ENCODE results near the gene MPG. TPM values are rescaled to one million over a fixed set of nuclear protein-coding genes. Genes with fewer than 3 reads are reported as not detected.

The MPG gene
- total RNA-seq, result 91.7 and 140 TPM in 2 replicates

DNA sequence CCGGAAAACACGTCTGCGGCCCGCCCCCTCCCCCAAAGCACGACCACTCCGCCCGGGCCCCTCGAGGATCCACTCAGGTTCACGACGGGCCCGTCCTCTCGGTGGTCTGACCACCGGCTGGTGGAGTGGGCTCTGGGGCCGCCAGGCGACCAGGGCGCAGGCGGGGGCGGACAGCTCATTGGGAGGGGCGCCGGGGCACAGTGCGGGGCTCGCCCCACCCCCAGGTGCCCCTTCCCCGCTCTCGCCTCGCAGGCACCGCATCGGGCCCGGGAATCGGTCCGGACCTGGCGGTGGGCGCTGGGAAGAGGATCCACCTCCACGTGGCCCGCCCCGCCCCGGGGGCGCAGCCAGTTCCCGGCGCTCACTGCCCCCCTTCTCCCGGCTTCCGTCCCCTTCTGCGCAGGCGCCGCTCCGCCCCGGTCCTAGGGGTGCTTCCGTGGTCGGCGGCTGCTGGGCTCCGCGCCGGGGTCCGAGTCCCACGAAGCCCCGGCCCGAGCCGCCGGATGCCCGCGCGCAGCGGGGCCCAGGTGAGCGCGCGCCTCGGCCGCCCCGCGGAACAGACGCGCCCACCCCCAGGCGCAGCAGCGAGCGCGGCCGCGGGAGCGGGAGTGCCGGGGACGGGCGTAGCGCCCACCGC lies at the start of gene MPG:
Gene MPG, plus strand, starts transcription at position 419 of the 637 bp plus-strand sequence. Its CDS starts 85 bp downstream, at position 504.

DNA sequence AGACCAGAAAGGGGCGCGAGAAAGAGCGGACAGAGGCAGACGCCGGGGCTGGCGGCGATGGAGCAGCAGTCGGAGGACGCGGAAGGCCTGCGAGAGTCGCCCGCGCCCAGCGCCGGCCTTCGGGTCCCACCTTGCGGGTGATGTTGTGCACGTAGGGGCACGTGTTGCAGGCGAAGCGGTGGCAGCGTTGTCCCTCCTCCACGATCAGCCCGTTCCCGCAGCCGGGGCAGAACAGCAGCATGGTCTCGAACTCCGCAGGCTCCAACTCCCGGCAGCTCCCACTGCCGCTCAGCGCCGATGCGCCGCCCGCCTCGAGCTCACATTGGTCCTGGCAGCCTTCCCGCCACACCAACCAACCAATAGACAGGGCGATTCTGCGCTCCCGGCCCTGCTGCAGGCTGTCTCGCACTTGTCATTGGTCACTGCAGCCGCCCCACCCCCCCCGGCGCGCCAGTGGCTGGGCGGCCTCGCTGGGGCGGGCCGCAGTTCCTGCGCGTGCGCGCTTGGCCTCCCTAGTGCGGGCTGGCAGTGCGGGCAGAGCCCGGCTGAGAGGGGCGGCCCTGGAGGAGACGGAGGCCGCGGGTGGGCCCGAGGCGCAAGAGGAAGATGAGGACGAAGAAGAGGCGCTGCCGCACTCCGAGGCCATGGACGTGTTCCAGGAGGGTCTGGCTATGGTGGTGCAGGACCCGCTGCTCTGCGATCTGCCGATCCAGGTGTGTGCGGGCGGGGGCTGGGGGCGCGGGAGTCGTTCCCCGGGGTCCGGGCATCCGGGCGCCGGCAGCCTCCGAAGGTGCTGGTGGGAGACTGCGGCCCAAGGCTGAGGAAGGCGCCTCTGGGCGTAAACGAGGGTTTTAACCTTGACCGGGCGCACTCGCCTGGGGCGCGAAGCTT lies 24.4 kb upstream of the MPG start, which contains the start of the genes POLR3K and SNRNP25:
Gene POLR3K, minus strand, starts transcription at position 263 of the 891 bp plus-strand sequence. Its CDS starts 22 bp downstream, at position 241.
Gene SNRNP25, plus strand, starts transcription at position 483 of the 891 bp plus-strand sequence. Its CDS starts 189 bp downstream, at position 672.

DNA sequence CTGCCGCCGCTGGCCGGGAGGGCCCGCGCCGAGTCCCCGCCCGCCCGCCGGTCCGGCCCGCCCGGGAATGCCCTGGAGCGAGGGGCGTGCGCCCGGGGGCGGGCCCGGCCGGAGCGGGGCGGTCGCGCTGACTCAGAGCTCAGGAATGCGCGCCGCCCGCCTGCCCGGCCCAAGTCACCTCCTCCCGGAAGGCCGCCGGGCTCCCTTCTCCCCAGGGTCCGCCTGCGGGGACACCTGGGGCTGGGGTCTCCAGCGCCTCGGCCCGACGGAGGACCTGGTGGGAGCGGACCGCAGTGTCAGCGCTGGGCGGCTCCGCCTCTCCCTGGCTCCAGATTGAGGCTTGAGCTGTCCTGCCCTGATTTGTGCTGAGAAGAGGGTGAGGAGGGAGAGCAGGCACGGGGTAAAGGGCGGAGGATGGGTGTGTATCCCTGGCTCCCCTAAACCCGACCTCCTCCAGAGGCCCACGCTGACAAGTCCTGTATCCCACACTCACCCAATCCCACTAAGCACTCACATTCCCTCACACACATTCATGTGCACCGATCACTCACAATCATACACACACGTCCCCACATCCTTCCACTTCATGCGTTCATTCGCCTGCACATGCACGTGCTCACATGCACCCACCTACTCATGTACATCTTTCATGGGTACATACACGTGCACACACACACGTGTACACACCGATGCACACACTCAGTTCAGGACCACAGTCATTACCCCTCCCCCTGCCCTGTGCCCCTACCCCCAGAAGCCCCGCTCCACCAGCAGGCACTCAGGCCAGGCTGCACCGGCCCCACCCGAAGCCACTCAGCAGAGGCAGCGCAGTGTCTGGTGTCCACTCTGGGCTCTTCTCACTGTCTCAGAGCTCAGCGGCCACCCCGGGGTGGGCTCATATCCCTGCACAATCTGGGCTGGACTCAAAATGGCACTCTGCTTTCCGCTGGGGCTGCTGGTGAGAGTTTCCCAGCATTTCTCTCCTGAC lies 5.2 kb upstream of the MPG start, which contains the start of gene RHBDF1:
Gene RHBDF1, minus strand, starts transcription at position 71 of the 988 bp plus-strand sequence. CDS start 7,616 bp downstream, outside the sequence.

Other genes starting within 250 kb of the MPG start
- gene POLR3K, start 24.6 kb upstream of the MPG start, total RNA-seq, result 9.4 and 11.3 TPM in 2 replicates
- gene SNRNP25, start 24.4 kb upstream of the MPG start, total RNA-seq, result 38.7 and 44.4 TPM in 2 replicates
- 26.2 and 31.6 TPM in 2 replicates for gene RHBDF1, start 5.6 kb upstream of the MPG start, total RNA-seq
- 13.9 and 20.5 TPM in 2 replicates for gene NPRL3, start 60.4 kb downstream of the MPG start, total RNA-seq
- not detected in 2 replicates for gene HBZ, start 74.4 kb downstream of the MPG start, total RNA-seq
- not detected in 2 replicates for gene HBM, start 87.8 kb downstream of the MPG start, total RNA-seq
- not detected in 2 replicates for gene HBA2, start 94.7 kb downstream of the MPG start, total RNA-seq
- gene HBA1, start 98.5 kb downstream of the MPG start, total RNA-seq, result 0.99 TPM in 1 of 2 replicates, not detected in the other
- 3.7 and 7.9 TPM in 2 replicates for gene HBQ1, start 102.2 kb downstream of the MPG start, total RNA-seq
- gene LUC7L, start 151.2 kb downstream of the MPG start, total RNA-seq, result 37.3 and 38.4 TPM in 2 replicates
- 62.7 and 69.4 TPM in 2 replicates for gene FAM234A, start 156.6 kb downstream of the MPG start, total RNA-seq
- gene RGS11, start 197.7 kb downstream of the MPG start, total RNA-seq, result 0.56 and 0.70 TPM in 2 replicates
- 0.60 and 1.6 TPM in 2 replicates for gene ARHGDIG, start 202.4 kb downstream of the MPG start, total RNA-seq
- gene PDIA2, start 204.9 kb downstream of the MPG start, total RNA-seq, result 0.37 TPM in 1 of 2 replicates, not detected in the other

Data from airway epithelial cell (primary cell).